GM12891 (cell line): ENCODE measurements around the gene BSPRY. TPM values are rescaled to one million over a fixed set of nuclear protein-coding genes. Genes with fewer than 3 reads are reported as not detected.

Source experiments
- DNase-seq: peaks from one replicate; pipeline ENCODE4 v3.0.0; 2011; ENCODE audit warnings: low spot score; ENCODE audit not compliant: insufficient read length
- FAIRE-seq: peaks from 2 replicates; lab custom pipeline; 2011; peaks lifted over from hg19 to GRCh38; lab: Jason Lieb, UNC
- PAX5 ChIP-seq: IDR thresholded peaks from 2 replicates; pipeline ENCODE4 v1.6.1; 2011; ENCODE audit warnings: low read length, moderate library complexity, mild to moderate bottlenecking; ENCODE audit not compliant: insufficient read depth, severe bottlenecking
- POLR2A ChIP-seq: IDR thresholded peaks from 2 replicates; pipeline ENCODE4 v1.6.1; 2011; ENCODE audit warnings: low read depth, low read length, control low read depth
- POLR2AphosphoS5 ChIP-seq: IDR thresholded peaks from 2 replicates; pipeline ENCODE4 v1.6.1; 2011; ENCODE audit warnings: low read depth, low read length, control low read depth
- POU2F2 ChIP-seq: IDR thresholded peaks from 2 replicates; pipeline ENCODE4 v1.6.1; 2011; ENCODE audit warnings: low read depth, mild to moderate bottlenecking, control low read depth, low read length, moderate library complexity
- SPI1 ChIP-seq: IDR thresholded peaks from 2 replicates; pipeline ENCODE4 v1.6.1; 2011; ENCODE audit warnings: low read depth, low read length, control low read depth
- TAF1 ChIP-seq: IDR thresholded peaks from 2 replicates; pipeline ENCODE4 v1.6.1; 2011; ENCODE audit warnings: low read depth, low read length, control low read depth
- polyA plus RNA-seq: library from polyadenylated mRNA; unstranded; fragments of >200 nt; gene quantifications from one replicate; pipeline ENCODE4 v1.2.1, GENCODE V29; 2012; ENCODE audit warnings: low read depth, missing spikeins, inconsistent platforms; ENCODE audit not compliant: missing spikeins

Gene BSPRY
- polyA plus RNA-seq: 2.5 TPM

DNA sequence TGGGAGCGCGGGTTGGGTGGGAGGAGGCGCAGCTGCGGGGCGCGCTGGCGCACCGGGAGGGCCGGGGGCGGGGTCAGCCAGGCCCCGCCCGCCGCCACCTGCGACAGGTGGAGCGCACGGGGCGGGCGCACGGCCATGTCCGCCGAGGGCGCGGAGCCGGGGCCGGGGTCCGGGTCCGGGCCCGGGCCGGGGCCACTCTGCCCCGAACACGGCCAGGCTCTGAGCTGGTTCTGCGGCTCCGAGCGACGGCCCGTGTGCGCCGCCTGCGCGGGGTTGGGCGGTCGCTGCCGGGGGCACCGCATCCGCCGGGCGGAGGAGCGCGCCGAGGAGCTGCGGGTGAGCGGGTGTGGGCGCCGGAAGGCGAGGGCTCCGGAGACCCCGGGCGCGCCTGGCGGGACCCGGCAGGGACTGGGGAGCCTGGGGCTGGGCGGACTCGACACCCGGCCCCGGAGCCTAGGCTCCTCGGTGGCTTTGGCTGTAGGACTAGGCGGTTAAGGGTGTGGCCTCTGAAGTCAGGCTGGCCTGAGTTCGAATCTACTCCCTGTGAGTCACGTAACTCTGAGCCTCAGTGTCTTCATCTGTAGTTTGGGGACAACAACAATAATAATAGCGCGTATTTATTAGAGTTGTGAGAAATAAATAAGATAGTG is at the start of gene BSPRY:
Gene BSPRY (plus strand): TSS at position 97 of the 650 bp plus-strand sequence. CDS start 39 bp downstream, at position 136.
- peak; percentile 61 for FAIRE-seq
- TF ChIP-seq POU2F2 (no peak), PAX5 (no peak), TAF1 (no peak), POLR2AphosphoS5 (no peak), POLR2A (no peak), SPI1 (no peak)
- peak; percentile 50 for DNase-seq

DNA sequence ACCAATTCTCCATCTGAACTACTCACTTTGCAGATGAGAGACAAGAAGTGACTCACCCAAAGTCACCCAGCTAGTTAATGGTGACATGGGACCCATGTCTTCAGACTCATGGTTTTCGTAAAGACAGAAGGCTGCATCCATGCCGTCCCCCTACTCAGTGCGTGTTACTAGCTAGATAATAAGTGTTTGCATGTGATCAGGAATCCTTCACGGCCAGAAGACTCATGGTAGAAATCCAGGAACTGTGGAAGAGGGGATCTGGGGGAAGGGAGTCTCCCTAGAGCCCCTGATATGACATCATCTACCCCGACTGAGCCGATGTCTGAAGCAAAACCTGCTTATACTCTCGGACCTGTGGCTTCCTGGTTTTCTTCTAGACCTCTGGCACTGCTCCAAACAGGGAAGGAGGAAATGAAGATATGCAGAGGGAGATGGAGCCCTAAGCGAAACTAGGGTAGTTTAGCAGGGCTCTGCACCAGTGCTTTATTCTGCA is 49.5 kb upstream of the BSPRY start:
- no peak for TF ChIP-seq POU2F2
- DNase-seq (no peak), FAIRE-seq (no peak)

DNA sequence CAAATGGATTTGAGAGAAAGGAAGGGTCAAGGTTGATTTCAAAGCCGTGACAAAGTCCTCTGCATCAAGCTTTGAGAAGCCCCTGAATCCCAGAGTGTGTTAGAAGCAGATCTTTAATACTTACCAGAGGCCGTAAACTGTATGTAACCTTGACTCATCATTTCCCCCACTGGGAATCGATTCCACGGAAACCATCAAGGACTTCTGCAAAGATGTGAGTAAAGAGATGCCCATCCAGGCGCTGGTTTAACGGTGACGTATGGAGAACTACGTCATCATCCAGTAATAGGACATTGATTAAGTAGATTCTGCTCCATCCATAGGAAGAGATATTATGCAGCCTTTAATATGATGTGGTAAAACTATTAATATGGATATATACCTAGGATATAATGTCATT is 47.8 kb upstream of the BSPRY start:
- no peak for DNase-seq
- FAIRE-seq: no peak
- TF ChIP-seq SPI1 (no peak), POLR2AphosphoS5 (no peak), TAF1 (no peak), PAX5 (no peak), POU2F2 (no peak), POLR2A (no peak)

DNA sequence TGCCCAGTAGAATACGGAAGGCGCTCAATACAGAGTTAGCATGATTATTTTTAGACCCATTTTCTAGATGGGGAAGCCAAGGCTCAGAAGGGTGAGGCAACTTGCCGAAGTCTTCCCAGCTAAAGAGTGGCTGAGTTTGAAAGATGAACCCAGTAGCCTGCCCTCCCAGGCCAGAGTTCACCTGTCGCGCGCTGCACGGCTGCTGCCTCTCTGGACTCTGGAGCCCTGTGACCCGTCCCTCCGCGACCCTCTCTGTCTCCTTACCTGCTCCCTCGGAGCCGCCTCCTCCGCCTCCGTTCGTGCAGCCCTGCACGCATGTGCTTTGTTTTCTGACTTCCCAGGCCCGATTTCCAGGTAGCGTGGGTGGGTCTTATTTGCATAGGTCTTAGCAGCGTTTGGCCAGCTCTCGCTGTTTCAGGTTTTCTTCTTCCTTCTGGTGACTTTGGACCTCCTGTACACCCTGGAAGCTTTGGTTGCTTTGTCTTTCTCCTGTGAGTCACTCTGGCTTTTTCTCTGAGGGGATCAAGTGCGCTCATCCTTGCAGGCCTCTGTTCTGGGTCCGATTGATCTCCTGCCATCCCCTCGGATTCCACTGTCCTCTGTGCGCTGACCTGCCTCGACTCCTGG is 46.4 kb upstream of the BSPRY start, which contains the start of gene RNF183:
Gene RNF183 (minus strand): TSS at position 585 of the 627 bp plus-strand sequence. CDS start 5,192 bp downstream, outside the sequence.
- DNase-seq (peak; percentile 20), FAIRE-seq (peak; percentile 40)
- TF ChIP-seq TAF1 (no peak), POLR2AphosphoS5 (no peak), POU2F2 (peak; percentile 93)

DNA sequence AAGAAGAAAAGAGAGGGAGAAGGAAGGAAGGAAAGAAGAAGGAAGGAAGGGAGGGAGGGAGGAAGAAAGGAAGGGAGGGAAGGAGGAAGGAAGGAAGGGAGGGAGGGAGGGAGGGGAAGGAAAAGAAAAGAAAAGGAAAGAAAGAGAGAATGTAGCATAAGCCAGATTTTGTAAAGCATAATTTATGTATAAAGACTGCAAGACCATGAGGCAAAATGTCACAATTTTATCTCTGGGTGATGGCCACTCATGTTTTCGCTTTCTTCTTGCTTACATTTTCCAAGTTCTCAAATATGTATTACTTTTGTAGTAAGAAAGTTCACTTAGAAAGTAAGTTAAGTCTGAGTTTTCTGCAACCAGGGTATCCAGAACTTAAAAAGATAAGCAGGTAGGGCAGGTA is 42.8 kb upstream of the BSPRY start:
- FAIRE-seq (no peak), DNase-seq (no peak)
- TF ChIP-seq PAX5 (no peak), POU2F2 (no peak), TAF1 (no peak), POLR2A (no peak), POLR2AphosphoS5 (no peak), SPI1 (no peak)

DNA sequence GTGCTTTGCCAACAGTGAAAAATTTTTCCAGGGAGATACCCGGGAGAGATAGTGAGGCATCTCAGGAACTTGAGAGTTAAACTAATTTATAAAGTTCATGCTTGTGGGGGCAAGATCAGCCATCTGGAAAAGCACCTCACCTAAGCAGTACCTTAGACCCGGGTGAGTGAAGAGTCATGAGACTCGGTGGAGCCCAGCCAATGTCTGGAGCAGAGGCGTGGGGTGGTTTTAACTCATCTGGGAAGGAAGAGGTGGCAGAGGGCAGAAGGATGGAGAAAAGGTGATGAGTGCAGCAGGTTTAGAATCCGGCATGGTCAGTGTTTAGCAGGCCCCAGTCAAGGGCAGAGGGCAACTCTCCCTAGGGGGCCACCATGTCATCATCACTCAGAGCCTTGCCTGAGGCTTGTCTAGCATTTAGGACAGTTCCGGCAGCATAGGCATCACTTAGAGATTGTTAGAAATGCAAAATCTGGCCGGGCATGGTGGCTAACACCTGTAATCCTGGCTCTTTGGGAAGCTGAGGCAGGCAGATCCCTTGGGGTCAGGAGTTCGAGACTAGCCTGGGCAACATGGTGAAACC is 41.9 kb upstream of the BSPRY start:
- FAIRE-seq (no peak), DNase-seq (no peak)
- no peak for TF ChIP-seq POLR2A
- TF ChIP-seq POU2F2: no peak

DNA sequence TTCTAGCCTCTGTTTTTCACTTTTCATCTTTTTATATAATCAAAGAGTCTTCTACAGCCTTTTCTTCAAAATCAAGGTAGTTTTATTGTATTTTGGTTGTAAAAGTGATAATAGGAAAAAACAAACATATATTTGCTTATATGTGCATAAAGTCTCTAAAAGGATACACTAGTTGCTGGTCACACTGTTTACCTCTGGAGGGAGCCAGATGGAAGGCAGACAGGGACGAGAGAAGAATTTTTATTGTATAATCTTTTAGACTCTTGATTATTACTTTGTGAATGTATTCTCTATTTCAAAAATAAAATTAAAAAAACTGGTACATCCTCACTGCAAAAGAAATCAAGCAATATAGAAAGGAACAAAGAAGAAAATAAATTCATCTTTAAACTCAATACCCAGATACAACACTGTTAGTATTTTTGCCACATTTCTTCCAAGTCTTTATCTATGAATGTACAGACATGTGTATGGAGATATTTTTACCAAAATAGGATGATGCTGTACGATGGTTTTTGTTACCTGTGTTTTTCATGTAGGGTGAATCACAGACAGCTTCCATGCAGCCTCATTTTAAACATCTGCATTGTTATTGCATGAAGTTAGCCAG is 40.0 kb upstream of the BSPRY start:
- FAIRE-seq (no peak), DNase-seq (no peak)
- TF ChIP-seq SPI1 (no peak), POLR2A (no peak), POLR2AphosphoS5 (no peak), TAF1 (no peak), PAX5 (no peak), POU2F2 (no peak)

DNA sequence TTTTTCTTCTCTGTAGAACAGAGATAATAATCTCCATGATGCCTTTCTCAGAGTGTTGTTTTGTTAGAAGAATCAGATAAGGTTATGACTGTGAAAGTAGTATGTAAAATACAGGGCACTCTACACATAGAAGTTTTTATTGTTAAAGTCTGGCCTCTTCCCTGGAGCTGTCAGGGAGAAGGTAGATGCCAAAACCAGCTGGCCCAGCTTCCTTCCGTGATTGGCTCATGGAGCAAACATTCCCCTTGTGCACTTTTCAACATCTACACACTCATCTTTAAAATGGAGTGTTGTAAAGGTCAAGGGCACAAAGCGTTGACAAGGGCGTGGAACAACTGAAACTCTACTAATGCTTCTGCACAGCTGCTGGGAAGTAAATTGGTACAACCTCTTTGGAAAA is 38.8 kb upstream of the BSPRY start:
- FAIRE-seq: no peak
- TF ChIP-seq PAX5 (no peak), POLR2A (no peak), TAF1 (no peak)
- no peak for DNase-seq

DNA sequence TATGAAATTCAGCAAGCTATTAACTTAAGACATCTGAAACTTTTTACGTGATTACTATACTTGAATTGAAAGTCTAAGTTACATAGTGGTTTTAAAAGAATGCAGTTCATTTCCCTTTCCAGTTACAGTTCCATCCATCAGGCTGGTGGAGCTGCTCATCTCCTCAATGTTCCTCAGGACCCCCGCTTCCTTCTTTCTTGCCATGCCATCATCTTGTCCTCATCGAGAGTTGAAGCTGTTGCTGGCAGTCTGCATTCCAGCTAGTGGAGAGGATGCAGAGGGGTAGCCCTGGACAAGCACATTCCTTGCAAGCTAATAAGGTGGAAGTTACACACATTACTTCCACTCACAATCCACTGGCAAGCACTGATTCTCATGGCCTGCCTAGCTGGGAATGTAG is 37.4 kb upstream of the BSPRY start:
- FAIRE-seq (no peak), DNase-seq (no peak)
- TF ChIP-seq POU2F2 (no peak), POLR2A (no peak), TAF1 (no peak), SPI1 (no peak), POLR2AphosphoS5 (no peak), PAX5 (no peak)
